Stimulated activated CD8-positive, alpha-beta memory T cell treated with anti-CD3 and anti-CD28 coated beads, Interleukin-15, amount 100 ng/mL, for 48 hours (primary cell): ENCODE results near the gene IFNK.

Experiments used
- DNase-seq, 2 donors: peaks; one replicate each; pipeline ENCODE4 v3.0.0-alpha.2; 2020; ENCODE audit warnings: low read depth in 2 of 2

IFNK gene

DNA sequence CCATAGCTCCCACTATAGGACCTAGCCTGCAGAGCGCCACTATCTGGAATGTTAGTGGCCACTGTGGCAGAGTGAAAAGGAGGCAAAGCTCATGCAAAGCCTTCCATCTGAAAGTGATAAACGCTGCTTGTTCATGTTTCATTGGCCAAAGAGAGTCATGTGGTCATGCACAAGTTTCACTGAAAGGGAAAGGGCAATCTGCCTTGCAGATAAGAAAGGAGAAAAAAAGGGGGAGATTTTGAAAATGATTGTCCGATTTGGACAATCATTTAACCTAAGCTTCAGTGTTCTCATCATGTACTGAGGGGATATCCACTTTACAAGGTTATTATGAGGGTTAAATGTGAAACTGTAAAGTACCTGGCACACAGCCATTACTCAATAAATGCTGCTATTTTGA lies 14.6 kb downstream of the IFNK start:
- DNase-seq: no peak

DNA sequence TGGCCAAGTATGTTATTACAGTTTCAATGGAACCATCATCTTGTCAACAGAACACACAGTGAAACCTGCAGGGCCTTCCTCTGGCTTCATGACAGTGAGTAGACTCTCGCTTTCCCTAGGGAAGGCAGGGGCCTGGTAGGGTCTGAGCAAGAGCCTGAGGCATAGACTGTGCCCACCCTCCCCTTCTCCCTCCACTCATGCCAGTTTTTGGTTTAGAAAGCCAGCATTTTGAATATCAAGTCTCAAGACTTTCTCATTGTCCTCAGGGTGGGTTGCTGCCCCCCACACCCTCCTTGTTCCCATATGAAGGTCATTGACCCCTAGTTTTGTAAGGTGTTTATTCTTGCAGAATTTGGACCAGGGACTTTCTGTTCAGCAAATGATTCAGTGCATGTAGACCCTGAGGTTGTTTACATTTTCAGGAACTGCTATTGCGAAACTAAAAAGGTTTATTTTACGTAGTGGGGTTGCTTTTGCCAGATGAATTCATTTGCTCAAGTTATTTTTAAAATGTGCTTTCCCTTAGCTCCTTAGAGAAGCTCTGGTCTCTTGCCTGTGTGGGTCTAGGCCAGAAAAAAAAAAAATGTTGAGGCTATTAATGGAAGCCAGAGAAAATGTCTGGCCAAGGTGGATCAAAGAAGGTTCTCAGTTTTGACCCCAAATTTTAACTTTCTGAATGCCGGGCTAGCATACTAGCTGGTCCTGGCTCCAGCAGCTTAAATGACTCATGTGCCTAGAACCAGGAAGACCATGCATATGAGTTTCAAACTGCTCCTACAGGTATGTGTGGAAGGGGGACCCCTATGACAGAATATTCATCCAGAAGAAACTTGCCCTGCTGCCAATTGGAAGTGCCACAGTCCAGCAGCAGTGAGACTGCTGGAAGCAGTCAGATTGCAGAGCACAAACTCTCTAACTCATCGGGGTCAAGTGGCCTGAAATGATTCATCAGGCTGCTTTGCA lies 15.7 kb downstream of the IFNK start:
- no peak for DNase-seq

DNA sequence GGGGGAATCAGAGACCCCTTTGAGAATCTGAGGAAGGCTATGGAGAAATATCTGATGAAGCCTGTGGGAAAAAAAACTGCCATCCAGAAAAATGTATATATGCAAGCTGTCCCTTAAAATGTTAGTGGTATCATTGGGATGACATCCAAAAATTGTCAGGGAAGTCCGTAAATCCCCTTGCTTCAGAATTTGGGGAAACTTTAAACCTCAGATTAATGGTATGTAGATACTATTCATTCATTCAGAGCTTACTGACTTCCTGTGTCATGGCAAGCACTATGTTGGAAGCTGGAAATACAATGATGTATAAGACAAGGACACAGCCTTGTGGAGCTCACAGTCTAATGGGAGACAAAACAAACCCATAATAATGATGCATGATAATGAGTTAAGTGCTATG lies 16.4 kb downstream of the IFNK start:
- no peak for DNase-seq

DNA sequence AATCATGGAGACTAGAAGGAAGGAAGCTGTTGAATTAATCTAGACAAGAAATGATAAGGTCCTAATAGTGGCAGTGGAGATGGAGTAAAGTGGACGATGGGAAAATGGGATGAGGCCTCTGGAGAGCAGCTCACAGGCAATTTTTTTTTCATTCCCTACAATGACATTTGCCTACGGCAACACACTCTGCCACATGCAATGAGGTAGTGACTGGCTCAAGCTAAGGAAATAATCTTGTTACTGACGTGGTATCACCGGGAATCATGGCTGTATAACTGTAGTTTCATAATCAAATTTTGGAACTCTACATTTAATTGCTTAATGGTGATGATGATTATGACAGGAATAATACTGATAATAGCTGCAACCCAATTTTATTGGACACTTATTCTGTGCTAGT lies 17.6 kb downstream of the IFNK start:
- DNase-seq: no peak

DNA sequence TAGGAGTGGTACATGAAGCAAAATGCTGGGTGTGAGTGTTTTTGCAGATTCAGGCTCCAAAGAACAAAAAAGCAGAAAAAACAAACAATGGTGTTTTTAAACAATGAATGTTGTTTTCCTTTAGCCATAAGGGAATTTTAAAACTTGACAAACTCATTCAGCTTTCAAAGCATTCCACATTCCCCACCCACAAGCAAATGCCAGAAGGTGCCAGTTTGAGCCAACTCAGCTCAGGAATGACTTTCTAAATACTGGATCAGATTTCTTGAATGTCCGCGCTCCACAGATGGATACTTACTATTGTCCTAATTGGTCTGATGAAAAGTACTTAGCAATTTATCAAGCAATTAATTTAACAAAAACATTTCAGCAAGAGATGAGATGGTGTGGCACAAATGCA lies 18.4 kb downstream of the IFNK start:
- no peak for DNase-seq

DNA sequence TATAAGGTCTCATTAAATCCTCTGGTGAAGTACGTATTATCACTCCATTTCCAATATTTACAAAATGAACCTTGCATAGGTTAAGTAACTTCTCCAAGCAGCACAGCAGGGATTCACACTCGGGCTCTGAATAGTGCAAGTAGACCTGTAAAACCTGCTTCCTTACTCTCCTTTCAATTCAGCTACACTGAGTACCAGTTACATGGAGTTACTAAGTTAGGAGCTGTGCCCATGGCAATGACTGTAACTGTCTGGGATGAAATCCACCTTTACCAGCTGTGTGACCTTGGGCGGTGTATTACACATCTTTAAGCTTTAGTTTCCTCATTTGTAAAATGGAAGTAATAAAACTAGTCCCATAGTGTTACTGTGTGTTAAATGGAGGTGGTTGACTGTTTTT lies 21.4 kb downstream of the IFNK start:
- no peak for DNase-seq

GRCh38 chr9:27548055-27548741 lies 24.1 kb downstream of the IFNK start:
- DNase-seq: no peak

DNA sequence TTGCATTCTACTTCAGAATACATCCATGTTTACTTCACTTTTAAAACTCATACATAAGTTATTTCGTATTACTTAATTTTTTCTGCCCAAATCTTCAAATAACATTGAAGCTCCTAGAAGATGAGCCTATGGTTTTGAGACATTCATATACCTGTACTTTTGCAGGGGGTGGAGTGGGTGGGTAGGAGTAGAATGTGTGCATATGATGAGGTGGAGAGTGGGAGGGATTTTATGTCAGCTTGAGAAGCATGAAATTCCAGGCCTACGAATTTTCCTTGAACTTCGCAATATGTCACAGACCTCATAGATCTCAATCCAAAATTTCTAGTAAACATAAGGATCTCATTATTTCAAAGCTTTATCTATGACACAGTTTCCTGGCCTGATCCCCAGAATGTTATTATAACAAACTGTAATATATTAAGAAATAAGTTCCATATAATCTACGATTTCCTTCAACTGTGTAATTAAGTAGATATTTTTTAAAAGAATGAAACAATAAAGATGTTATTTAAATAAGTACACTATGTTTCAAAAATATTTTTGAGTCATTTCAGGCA lies 25.2 kb downstream of the IFNK start:
- DNase-seq: no peak

- DNase-seq: no peak
Measured at GRCh38 chr9:27554712-27555111, 30.6 kb downstream of the IFNK start.

GRCh38 chr9:27556470-27556869 lies 32.4 kb downstream of the IFNK start:
- DNase-seq: no peak

DNA sequence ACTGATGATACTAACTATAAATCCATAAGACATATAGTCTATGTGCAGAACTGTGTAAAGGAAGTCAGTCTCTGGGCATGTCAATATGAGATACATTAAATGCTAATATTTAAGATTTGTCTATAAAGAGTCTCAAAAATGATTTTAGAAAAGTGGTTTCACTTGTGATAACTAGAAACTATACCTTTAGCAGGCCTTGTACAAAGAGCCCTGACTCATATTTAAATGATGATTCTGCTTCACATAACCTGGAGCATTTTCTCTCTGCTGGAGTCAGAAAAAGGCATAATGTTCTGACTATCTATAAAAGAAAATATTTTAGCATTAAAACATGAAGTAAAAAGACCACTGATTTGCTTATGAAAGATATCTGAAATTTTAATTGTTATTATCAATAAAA lies 34.2 kb downstream of the IFNK start:
- DNase-seq: no peak

DNA sequence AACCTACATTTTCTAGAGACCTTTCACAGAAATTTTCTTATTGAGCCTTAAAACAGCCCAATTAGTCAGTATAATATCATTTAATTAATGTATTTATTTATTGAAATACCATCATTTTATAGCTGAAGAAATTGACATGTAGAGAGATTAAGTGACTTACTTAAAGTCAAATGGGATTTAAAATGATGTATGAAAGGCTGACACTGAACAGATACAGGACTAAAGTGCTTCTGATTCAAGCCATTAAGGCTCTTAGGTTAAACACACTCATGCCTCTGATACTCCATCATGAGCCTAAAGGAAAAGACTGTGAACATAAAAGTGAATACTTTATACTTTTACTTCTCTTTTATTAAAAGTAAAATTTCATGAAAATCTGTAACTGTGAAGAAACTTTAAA lies 36.4 kb downstream of the IFNK start:
- no peak for DNase-seq

- no peak for DNase-seq
Measured at GRCh38 chr9:27561685-27562084, 37.6 kb downstream of the IFNK start.

- DNase-seq: no peak
Measured at GRCh38 chr9:27563738-27564430, 39.8 kb downstream of the IFNK start.

DNA sequence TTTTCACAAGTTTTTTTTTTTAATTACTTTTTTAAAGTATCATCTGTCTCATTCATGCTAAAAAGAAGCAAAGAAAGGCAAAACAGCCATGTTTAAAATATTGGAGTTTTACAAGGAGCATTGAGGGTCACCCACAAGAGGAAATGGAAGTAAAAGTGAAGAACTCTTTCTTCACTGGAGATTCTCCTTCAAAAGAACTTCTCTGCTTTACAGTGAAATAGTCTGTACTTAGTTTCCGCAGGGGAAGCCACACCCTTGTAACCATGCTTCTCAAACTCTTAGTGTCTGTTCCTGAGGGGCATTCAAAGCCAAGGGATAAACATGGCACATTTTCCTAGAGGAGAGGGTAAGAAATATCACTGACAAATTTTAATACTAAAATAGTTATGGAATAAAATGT lies 40.6 kb downstream of the IFNK start:
- DNase-seq: no peak

GRCh38 chr9:27565696-27566095 lies 41.6 kb downstream of the IFNK start:
- DNase-seq: no peak

- DNase-seq: no peak
Measured at GRCh38 chr9:27566118-27566517, 42.0 kb downstream of the IFNK start.

DNA sequence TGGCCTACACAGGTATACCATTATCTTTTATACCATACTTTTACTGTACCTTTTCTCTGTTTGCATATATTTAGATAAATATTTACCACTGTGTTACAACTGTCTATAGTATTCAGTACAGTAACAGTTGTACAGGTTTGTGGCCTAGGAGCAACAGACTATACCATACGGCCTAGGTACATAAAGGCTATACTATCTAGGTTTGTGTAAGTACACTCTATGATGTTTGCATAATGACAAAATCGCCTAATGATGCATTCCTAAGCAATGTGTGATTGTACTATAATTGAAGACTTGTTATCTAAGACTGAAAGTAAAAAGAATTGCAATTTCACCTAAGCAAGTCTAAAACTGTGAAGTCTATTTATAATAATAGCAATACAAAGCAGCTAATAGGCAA lies 45.3 kb downstream of the IFNK start:
- DNase-seq: no peak

GRCh38 chr9:27571011-27571410 lies 46.9 kb downstream of the IFNK start:
- DNase-seq: no peak

DNA sequence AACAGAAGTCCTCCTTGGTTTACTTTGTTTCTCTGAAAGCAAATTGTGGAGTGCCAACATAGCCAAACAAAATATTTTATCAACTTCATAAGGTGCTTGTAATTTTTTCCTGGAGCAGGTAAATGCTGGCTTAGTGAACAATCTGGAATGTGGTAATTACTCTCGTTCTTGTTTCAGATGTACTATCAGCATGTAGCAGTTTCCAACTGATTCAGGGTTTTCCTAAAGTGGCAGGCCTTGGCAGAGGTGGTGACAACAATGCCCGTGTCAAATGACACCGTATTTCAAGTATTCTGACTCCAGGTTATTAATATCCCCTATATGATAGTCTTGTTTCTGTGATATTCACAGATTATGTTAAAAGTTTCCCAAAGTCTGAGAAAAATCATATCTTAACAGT lies 48.0 kb downstream of the IFNK start:
- DNase-seq: no peak

DNA sequence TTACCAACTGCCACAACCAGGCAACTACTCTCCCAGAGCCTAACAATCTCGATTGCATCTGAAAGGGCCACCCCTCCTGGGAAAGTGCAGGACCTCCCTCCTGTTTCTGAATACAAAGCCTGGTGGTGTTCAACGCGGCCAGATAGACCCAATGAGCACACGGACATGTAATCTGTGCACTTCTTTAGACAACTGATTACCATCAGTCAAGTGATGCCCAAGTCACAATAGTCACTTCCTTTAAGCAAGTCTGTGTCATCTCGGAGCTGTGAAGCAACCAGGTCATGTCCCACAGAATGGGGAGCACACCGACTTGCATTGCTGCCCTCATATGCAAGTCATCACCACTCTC lies 48.5 kb downstream of the IFNK start:
- no peak for DNase-seq

DNA sequence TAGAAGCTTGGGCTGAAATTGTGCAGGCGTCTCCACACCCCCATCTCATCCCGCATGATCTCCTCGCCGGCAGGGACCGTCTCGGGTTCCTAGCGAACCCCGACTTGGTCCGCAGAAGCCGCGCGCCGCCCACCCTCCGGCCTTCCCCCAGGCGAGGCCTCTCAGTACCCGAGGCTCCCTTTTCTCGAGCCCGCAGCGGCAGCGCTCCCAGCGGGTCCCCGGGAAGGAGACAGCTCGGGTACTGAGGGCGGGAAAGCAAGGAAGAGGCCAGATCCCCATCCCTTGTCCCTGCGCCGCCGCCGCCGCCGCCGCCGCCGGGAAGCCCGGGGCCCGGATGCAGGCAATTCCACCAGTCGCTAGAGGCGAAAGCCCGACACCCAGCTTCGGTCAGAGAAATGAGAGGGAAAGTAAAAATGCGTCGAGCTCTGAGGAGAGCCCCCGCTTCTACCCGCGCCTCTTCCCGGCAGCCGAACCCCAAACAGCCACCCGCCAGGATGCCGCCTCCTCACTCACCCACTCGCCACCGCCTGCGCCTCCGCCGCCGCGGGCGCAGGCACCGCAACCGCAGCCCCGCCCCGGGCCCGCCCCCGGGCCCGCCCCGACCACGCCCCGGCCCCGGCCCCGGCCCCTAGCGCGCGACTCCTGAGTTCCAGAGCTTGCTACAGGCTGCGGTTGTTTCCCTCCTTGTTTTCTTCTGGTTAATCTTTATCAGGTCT lies 49.0 kb downstream of the IFNK start, which contains the start of gene C9orf72:
C9orf72 (minus strand) TSS at position 564 of the 716 bp plus-strand sequence. CDS start 6,361 bp downstream, outside the sequence.
- DNase-seq: peak; percentile 75 to 82
